Measurements from ENCODE around the gene MED25.

GRCh38 chr19:49879243-49879963, 61.3 kb downstream of the MED25 start:
- TF ChIP-seq POLR2AphosphoS5 (IDR thresholded peaks at IDR 0.05; ENCODE audit: low read depth) (no peak), CTCF (IDR thresholded peaks at IDR 0.05; ENCODE audit: insufficient read depth, low read length) (no peak), GABPA (IDR thresholded peaks at IDR 0.05; ENCODE audit: low read depth) (peak; percentile 84), REST (IDR thresholded peaks at IDR 0.05; ENCODE audit: insufficient replicate concordance, low read depth) (no peak), SPI1 (IDR thresholded peaks at IDR 0.05; ENCODE audit: borderline replicate concordance, low read depth) (peak; percentile 78; the same call in 1 of the 2 replicates)
